Hippocampal formation (tissue), 2 donors: ENCODE results near the gene MYL6B.
"Not testable (repeated sequence)": the region's sequence is repeated elsewhere in the genome, so short reads cannot be mapped to it uniquely, and the experiment has no call there.

Experiments used
- DNase-seq, 2 donors: peaks; one replicate each; lab custom pipeline; 2025; lab: John Stamatoyannopoulos, UW

MYL6B gene

DNA sequence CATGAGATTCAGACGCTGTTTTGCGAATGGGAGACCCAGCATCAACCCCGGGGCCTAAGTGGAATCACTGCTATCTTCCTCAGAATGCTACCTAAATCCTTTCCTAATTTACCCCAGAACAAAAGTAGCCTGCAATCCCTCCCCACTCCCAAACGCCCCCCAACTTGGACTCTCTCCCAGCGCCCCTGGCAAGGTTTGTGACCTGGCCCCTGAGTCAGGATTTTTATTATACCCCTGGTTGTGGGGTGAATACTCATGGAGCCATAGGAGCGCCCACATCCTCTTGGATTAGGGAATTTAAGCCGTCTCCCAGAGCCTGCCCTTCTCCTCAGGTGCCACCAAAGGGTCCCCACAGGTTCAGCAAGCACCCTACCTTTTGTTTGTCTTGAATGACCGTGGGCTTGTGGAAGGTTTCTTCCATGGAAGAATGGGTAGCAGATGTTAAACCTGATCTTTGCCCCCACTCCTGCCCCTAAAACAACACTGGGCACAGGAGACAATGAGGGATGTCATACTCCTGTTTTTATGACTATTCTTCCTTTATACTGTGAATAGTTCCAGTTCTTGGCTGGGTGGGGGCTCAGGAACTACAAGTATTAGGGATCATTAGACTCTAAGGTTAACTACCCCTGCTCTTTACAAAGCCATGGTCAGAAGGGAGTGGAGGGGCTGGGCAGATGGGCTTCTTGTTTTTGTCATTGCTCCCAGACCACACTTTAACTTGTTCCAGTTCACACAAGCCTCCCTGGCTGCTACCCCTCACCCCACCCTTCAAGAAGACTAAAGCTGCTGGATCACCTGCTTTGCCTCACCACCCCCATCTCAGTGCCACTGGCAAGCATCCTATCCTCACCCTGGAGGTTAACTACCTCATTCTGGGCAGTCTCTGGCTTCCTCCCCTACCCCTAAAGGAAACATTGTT, 630 bp downstream of the MYL6B start:
- DNase-seq, result no peak

DNA sequence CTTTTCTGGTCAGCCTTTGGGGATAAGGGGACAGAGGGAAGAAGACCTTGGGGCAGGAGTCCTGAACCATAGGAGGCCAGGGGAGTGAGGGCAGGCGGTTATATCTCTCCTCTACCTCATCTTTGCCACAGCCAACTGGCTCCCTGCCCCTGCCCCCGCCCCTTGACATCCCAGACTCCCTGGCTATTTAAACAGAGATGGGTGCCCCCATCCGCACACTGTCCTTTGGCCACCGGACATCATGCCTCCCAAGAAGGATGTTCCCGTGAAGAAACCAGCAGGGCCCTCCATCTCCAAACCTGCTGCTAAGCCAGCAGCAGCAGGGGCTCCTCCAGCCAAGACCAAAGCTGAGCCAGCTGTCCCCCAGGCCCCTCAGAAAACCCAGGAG, 1.3 kb downstream of the MYL6B start:
- DNase-seq, result no peak

- no peak for DNase-seq
These were observed 1.9 kb downstream of the MYL6B start for GRCh38 chr12:56154246-56154771.

DNA sequence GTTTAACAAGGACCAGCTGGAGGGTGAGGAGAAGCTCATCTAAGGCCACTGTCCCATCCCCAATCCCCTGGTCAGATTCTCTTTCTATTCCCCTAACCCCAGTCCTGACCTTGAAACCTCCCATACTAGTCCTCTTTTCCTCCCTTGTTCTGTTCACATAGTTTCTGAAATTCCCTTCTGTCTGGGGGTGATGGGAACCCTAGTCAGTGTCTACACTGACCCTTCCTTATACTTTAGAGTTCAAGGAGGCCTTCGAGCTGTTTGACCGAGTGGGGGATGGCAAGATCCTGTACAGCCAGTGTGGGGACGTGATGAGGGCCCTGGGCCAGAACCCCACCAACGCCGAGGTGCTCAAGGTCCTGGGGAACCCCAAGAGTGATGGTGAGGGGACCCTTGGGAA, 2.4 kb downstream of the MYL6B start:
- DNase-seq, result no peak

- no peak for DNase-seq
These were observed 3.0 kb downstream of the MYL6B start for GRCh38 chr12:56155256-56155845.

DNA sequence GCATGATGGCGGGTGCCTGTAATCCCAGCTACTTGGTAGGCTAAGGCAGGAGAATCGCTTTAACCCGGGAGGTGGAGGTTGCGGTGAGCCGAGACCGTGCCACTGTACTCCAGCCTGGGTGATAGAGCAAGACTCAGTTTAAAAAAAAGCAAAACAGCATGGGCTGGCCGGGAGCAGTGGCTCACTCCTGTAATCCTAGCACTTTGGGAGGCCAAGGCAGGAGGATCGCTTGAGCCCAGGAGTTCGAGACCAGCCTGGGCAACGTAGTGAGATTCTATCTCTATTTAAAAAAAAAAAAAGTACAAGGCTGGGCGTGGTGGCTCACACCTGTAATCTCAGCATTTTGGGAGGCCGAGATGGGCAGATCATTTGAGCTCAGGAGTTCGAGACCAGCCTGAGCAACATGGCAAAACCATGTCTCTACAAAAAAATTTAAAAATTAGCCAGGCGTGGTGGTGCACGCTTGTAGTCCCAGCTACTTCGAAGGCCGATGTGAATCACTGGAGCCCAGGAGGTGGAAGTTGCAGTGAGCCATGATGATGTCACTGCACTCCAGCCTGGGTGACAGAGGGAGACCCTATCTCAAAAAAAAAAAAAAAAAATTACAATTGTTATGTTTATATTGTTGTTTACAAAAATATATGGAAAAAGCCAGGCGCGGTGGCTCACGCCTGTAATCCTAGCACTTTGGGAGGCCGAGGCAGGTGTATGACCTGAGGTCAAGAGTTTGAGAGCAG, 4.2 kb downstream of the MYL6B start:
- DNase-seq, result not testable (repeated sequence)

DNA sequence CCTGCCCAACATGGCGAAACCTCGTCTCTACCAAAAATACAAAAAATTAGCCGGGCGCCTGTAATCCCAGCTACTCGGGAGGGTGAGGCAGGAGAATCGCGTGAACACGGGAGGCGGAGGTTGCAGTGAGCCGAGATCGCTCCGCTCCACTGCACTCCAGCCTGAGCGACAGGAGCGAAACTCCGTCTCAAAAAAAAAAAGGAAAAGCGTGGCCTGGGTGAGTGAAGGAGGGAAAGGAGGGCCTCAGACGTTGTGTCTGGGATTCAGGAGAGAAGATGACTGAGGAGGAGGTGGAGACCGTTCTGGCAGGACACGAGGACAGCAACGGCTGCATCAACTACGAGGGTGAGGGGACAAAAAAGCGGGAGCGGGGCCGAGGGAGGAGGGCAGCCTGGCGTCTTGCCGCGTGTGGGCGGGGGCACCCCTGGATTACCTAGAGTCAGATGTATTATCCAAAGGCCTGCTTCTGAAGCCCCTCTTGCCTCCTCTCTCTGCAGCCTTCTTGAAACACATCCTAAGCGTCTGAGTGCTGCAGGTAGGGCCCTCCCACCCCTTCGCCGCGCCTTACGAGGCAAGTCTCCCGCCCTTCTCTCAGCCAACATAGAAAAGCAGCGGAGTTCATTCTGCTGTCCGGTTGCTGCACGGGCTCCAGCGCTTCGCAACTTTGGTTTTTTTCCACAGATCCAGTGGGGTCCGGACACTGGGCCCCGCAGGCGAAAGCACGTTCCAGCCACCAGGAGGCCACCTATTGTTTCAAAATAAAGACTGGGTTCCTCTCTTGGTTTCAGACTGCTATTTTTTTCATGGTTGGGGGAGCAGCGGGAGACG, 5.0 kb downstream of the MYL6B start:
- peak; percentile 63 to 87 for DNase-seq

DNA sequence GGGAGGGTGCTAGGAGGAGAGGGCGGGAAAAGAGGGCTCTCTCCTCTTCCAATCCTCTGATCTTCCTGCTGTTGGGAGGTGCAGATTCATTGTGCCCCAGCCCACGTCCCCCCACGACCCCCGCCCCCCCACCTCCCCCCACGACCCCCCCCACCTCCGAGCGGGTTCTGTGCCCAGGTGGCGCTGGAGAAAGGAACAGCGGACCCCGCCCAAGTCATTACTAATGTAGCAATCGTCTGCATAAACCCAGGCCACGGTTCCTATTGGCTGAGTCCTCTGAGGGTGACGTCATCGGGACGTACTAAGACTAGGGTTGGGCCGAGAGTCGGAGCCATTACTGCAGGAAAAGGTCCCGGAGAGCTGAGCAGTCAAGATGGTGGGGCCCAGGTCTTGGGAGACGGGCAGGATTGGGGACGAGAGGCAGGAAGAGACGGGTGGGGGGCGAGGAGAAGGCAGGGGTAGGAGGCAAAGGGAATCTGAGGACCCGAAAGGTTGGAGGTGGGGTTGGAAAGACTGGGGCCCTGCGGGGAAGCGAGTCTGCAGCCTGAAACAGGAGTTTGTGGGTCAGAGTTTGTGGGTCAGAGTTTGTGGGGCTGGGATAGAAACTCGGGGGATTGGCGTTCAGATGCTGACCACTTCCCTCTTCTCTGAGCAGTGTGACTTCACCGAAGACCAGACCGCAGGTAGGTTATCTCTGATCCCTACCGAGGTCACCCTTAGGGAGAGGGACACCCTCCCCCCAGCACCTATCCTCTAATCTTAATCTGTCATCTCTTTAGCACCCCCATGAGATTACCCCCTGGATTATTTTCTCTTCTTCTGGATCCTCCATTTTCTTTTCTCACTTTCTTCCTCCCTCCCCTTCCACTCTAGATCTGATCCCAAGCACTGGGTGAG, 5.9 kb downstream of the MYL6B start, which contains the start of gene MYL6:
Gene MYL6, plus strand, starts transcription at position 331 of the 897 bp plus-strand sequence. Its CDS starts 43 bp downstream, at position 374.
- DNase-seq, result peak; percentile 92 to 99

- peak; percentile 18 to 32 for DNase-seq
These were observed 6.6 kb downstream of the MYL6B start for GRCh38 chr12:56158926-56159461.

GRCh38 chr12:56159482-56160192, 7.2 kb downstream of the MYL6B start:
- no peak for DNase-seq

DNA sequence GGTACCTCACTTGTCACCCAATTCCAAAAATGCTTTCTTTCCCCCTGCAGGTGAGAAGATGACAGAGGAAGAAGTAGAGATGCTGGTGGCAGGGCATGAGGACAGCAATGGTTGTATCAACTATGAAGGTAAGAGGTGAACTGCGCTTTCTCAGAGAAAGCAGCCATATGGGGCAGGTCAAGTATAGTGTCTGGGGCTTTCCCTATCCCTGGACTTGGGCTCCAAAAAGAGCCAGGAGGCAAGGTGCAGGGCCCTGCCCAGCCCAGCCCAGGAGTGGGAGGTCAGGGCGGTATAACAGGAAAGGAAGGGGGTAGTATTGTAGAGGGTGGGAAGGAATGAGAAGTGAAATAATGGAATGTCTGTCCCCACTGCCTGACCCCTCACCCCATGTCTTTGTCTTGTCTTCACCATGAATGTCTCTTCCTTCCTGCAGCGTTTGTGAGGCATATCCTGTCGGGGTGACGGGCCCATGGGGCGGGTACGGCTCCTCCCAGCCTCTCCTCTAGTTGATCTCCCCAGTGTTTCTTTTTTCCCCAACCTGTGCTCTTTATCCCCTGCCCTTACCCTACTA, 7.9 kb downstream of the MYL6B start:
- no peak for DNase-seq

DNA sequence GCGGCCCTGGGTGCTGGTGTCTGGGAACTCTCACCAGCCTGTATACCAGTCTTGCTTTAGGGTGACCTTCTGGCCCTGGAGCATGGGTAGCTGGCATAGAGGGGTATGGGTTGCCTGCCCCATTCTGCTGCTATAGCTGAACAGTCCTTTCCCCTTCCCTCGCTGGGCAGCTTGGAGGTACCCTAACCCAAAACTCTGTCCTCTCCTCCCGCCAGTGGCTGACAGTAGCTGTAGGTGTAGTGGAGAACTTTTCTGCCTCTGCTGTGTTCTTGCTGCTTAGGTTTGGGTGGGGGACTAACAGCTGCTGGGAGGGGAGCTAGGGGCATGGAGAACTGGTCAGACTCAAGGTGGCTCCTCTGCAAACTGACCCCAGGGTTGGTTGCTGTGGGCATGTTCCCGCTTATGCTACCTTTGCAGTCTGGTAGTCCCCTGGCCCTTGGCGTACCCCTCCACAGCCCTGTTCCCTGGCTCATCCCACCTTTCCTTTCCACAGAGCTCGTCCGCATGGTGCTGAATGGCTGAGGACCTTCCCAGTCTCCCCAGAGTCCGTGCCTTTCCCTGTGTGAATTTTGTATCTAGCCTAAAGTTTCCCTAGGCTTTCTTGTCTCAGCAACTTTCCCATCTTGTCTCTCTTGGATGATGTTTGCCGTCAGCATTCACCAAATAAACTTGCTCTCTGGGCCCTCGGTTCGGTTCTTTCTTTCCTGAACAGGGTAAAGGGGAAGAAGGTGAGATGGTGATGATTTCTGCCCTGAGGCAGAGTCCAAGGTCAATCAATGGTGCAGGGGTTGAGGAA, 8.7 kb downstream of the MYL6B start:
- no peak for DNase-seq

- DNase-seq, result no peak
These were observed 9.4 kb downstream of the MYL6B start for GRCh38 chr12:56161690-56162351.

DNA sequence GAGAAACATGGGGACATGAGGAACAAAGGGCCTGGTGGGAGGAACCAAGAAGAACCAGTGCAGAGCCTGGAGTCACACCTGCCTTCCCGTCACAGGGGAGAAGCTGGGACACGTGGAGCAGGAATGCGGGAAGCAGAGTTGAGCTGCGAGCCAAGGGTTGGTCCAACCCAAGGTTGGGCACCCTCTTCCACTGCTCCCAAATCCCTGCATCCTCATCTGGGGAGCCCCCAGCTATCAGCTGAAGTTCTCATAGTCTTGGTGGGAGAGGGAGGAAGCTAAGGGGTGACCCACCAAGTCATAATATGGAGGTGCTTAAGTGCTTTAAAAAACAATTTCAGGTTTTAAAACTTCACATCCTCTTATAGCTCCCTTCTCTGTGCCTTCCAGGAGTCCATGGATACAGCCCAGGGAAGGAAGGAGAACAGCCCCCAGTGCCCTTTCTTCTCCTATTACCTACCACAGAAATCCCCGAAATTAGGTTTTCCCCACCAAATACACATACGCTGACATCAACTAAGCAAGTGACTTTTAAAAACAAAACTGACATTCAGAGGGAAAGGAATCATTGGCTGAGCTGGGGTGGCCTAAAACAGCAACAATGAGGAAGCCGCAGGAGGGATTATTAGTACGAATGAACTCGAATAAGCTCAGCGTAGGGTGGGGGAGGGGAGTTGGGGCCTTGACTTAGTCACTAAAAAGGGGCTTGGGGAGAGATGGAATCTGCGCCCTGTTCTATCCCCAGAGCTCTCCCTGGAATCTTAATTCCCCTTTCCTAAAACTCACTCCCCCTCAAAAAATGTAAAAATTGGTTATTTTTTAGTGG, 10.3 kb downstream of the MYL6B start:
- DNase-seq, result no peak

DNA sequence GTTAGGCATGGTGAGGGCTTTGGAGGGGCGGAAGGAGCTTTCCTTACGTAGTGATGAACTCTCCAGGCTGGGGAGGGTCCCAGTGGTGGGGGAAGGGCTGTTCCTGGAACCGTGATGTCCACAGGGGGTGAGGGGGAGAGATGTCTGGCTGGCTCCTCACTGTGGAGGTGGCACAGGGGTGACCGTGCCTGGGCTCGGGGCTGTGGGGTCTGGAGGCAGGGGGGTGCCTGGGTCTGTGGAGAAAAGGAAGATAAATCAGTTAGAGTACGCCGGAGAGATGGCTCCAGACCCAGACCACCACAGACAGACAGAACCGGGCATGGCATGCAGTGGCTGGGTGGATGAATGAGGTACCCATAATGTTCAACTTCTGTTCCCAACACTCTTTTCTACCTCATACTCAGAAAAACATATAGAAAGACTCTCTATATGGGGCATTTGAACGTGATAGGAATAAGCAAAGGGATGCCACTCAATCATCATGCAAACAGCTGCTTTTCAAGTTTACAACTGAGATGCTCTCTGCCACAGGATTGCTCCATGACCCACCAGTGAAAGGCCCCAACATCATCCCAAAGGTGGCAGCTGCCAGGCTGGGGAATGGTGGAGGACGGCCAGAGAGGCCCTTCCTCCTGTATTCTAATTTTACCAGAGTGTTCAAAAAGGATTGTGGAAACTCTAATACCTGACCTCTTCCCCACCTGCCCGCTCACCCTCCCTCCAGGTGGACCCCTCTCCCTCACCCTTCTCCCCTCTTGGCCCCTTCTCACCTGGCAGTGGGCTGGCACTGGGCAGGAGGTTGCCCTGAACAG, 11.4 kb downstream of the MYL6B start:
- no peak for DNase-seq

- no peak for DNase-seq
These were observed 11.9 kb downstream of the MYL6B start for GRCh38 chr12:56164345-56164729.
